Activated CD8-positive, alpha-beta T cell treated with anti-CD3 and anti-CD28 coated beads for 36 hours (primary cell): ENCODE data around the gene CATSPER1. TPM values are rescaled to one million over a fixed set of nuclear protein-coding genes. Genes with fewer than 3 reads are reported as not detected.
"Not testable (repeated sequence)": the region's sequence is repeated elsewhere in the genome, so short reads cannot be mapped to it uniquely, and the experiment has no call there.

ENCODE experiments used
- ATAC-seq: fragments of 200-7000 bp; cut with Tn5 transposase; one replicate; pipeline ENCODE4 v1.10.0; 2021; ENCODE audit warnings: mild to moderate bottlenecking, moderate library complexity
- CTCF ChIA-PET: fragments of 350-600 bp; sonication (Branson Sonifier 250); formaldehyde crosslinking; loops from one replicate; lab custom pipeline; 2021; ENCODE audit warnings: antibody characterized with exemption; lab: Charles Lee
- POLR2A ChIA-PET: fragments of 350-600 bp; sonication (Branson Sonifier 250); formaldehyde crosslinking; loops from one replicate; lab custom pipeline; 2021; ENCODE audit warnings: antibody characterized with exemption; lab: Charles Lee
- DNase-seq: peaks from one replicate; pipeline ENCODE4 v3.0.0-alpha.2; 2020
- H3K27ac Mint-ChIP-seq: one replicate; pipeline ENCODE4 v1.8.0; 2021; ENCODE audit warnings: mild to moderate bottlenecking, mixed read lengths
- H3K27me3 Mint-ChIP-seq: one replicate; pipeline ENCODE4 v1.8.0; 2021; ENCODE audit warnings: mixed read lengths
- H3K36me3 Mint-ChIP-seq: one replicate; pipeline ENCODE4 v1.8.0; 2021; ENCODE audit warnings: low read depth, mixed read lengths
- H3K4me1 Mint-ChIP-seq: one replicate; pipeline ENCODE4 v1.8.0; 2021; ENCODE audit warnings: low read depth, mixed read lengths
- H3K4me3 Mint-ChIP-seq: one replicate; pipeline ENCODE4 v1.8.0; 2021; ENCODE audit warnings: mild to moderate bottlenecking, moderate library complexity, mixed read lengths
- H3K9me3 Mint-ChIP-seq: one replicate; pipeline ENCODE4 v1.8.0; 2021; ENCODE audit warnings: mixed read lengths
- intact Hi-C: fragments of 100-400 bp; cut with micrococcal nuclease; formaldehyde crosslinking; loops from one replicate; pipeline ENCODE4 v1.10.0; 2022
- total RNA-seq, 2 experiments: library from RNA; stranded (reverse); gene quantifications; one replicate each; pipeline ENCODE4 v1.2.3, GENCODE V29; 2021
- TF ChIP-seq, protein P1 (sequence below): fragments of 200-600 bp; IDR thresholded peaks from one replicate; pipeline ENCODE4 v1.8.0; 2022; ENCODE audit warnings: antibody characterized with exemption, mild to moderate bottlenecking

CATSPER1 gene
- total RNA-seq, 2 experiments from 2014 or later = not detected

DNA sequence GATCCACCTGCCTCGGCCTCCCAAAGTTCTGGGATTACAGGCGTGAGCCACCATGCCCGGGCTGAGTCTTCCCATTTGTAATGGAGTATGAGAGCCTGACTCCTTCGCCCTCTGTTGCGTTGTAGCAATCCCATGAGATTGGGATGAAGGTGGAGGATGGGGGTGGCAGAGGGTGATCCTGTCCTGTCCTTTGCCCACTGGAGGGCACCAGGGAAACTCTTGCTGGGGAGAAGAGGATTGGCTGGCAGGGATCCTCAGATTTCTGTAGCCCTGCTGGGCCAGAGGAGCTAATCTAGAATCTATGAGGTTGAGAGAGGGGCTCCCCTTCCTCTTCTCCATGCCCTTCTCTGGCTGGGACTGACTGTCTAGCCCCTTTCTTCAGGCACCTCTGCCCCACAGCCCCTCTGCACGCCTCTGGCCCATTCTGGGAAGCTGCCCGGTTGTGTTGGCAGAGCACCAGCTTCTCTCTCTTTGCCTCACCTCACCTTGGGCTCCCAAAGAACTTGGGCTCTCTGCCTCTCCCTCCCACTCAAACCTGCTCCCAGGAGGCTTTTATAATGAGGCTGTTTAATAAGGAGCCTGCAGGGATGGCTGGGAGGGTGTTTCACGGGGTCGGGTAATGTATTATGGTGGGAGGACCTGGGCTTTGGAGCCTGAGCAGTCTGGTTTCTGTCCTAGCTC is 9.5 kb upstream of the CATSPER1 start:
- DNase-seq (no peak), ATAC-seq (no peak)
- Mint-ChIP-seq H3K27ac (no peak overlapping the region), H3K27me3 (peaks cover 5% of the 10 kb centered on the region), H3K4me1 (no peaks in the 10 kb centered on the region), H3K9me3 (no peaks in the 10 kb centered on the region), H3K36me3 (no peaks in the 10 kb centered on the region), H3K4me3 (no peak overlapping the region)
- intact Hi-C loops = no loop called here
- ChIA-PET POLR2A (interaction anchor here (1.1 kb wide), 1 partner anchor 32 kb away, joined by 3 read pairs; no protein-coding TSS in a partner anchor), CTCF (interaction anchor here (0.7 to 3.1 kb wide), 3 partner anchors 10 to 24 kb away, joined by 3 to 19 read pairs (median 17); partner anchors contain the start of gene CST6)
- TF ChIP-seq, protein P1, sequence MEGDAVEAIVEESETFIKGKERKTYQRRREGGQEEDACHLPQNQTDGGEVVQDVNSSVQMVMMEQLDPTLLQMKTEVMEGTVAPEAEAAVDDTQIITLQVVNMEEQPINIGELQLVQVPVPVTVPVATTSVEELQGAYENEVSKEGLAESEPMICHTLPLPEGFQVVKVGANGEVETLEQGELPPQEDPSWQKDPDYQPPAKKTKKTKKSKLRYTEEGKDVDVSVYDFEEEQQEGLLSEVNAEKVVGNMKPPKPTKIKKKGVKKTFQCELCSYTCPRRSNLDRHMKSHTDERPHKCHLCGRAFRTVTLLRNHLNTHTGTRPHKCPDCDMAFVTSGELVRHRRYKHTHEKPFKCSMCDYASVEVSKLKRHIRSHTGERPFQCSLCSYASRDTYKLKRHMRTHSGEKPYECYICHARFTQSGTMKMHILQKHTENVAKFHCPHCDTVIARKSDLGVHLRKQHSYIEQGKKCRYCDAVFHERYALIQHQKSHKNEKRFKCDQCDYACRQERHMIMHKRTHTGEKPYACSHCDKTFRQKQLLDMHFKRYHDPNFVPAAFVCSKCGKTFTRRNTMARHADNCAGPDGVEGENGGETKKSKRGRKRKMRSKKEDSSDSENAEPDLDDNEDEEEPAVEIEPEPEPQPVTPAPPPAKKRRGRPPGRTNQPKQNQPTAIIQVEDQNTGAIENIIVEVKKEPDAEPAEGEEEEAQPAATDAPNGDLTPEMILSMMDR = no peak

DNA sequence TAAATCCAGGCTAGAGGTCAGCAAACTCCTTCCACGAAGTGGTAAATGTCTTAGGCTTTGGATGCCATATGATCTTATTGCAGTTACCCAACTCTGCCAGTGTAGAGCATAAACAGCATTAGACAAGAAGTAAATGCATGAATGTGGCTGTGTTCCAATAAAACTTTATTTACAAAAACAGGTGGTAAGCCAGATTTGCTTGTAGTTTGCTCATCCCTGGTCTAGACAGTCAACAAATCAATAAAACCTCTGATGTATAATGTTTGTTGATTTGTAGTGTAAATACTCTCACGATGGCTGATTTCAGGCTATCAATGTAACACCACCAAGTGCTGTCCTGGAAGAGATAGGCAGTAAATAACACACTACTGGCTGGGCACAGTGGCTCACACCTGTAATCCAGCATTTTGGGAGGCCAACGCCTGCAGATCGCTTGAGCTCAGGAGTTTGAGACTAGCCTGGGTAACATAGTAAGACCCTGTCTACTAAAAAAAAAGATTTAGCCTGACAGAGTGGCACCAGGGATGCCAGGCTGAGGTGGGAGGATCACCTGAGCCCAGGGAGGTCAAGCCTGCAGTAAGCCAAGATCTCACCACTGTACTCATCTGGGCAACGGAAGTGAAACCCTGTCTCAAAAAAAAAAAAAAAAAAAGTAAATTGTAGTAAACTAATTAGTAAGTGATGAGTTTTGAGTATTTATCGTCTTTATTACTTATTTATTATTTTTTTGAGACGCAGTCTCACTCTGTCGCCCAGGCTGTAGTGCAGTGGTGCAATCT is 6.9 kb upstream of the CATSPER1 start:
- intact Hi-C loops = no loop called here
- Mint-ChIP-seq H3K9me3 (no peaks in the 10 kb centered on the region), H3K4me3 (no peak overlapping the region), H3K27me3 (peaks cover 5% of the 10 kb centered on the region), H3K36me3 (no peaks in the 10 kb centered on the region), H3K27ac (no peak overlapping the region), H3K4me1 (no peaks in the 10 kb centered on the region)
- DNase-seq = no peak
- TF ChIP-seq, protein P1 = no peak
- ChIA-PET CTCF (no interaction called here), POLR2A (no interaction called here)
- no peak for ATAC-seq

DNA sequence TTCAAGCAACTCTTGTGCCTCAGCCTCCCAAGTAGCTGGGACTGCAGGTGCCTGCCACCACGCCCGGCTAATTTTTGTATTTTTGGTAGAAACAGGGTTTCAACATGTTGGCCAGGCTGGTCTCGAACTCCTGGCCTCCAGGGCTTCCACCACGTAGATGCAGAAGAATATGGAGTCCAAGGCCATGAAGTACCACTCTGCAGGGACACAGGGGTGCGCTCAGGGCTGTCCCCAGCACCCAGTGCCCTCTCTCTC is 3.2 kb downstream of the CATSPER1 start:
- ChIA-PET CTCF (interaction anchor here (0.7 to 3.0 kb wide), 28 partner anchors 8 to 384 kb away, joined by 3 to 39 read pairs (median 6); partner anchors contain the start of genes CCDC85B, CST6, KAT5 and SF3B2), POLR2A (interaction anchor here (1.2 to 2.2 kb wide), 2 partner anchors 10 to 19 kb away, joined by 3 to 5 read pairs; no protein-coding TSS in a partner anchor)
- DNase-seq, H3K27ac Mint-ChIP-seq, H3K4me3 Mint-ChIP-seq, H3K9me3 Mint-ChIP-seq, H3K27me3 Mint-ChIP-seq, intact Hi-C loops, ATAC-seq, H3K36me3 Mint-ChIP-seq: not testable (repeated sequence)
- peaks cover 14% of the 10 kb centered on the region for H3K4me1 Mint-ChIP-seq

DNA sequence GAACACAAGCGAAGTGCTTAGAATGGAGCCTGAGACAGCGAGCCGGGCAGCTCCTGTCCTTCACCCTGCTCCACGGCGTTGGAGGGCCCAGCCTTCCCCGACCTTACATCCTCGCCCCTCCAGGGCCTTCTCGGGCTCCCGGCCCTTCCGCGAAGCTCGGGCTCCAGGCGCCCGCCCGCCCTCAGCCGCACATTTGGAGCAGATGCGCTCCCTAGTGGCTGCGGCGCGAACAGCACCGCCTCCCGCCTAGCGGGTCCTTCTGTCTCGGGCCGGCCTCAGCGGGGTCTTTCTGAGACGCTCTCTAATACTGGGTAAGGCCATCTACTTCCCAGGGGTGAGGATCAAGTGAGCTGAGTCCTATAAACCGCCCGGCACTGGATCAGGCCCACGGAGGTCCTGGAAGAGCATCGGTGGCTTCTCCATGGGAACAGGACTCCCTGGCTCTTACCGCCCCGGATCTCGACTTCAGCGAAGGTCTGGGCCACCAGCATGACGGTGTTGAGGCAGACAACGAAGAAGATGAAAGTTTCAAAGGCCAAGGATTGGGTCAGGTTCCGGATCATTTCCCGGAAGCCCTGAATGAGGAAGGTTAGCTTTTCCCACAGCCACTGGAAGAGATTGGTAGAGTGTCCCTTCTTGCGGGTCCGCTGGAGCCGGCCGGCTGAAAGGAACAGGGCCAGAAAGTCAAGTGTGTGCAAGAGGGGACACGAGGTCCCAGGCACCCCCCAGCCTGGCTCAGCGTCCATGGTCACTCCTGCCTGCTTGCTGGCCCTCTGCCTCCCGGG is 3.7 kb downstream of the CATSPER1 start:
- TF ChIP-seq, protein P1 = peak; percentile 96
- peak; percentile 97 for ATAC-seq
- H3K4me3 Mint-ChIP-seq = peak overlapping the region; percentile 22
- H3K27ac Mint-ChIP-seq = no peak overlapping the region
- H3K36me3 Mint-ChIP-seq = no peaks in the 10 kb centered on the region
- no peaks in the 10 kb centered on the region for H3K9me3 Mint-ChIP-seq
- CTCF ChIA-PET = interaction anchor here (0.6 to 3.0 kb wide), 48 partner anchors 8 to 384 kb away, joined by 3 to 39 read pairs (median 4); partner anchors contain the start of genes BANF1, CCDC85B, CST6 and KAT5
- peaks cover 16% of the 10 kb centered on the region for H3K4me1 Mint-ChIP-seq
- POLR2A ChIA-PET = interaction anchor here (0.6 to 2.2 kb wide), 5 partner anchors 10 to 362 kb away, joined by 3 to 7 read pairs (median 5); partner anchors contain the start of gene BANF1
- DNase-seq = peak; percentile 88
- peaks cover 8% of the 10 kb centered on the region for H3K27me3 Mint-ChIP-seq
- intact Hi-C loops = no loop called here
